ENCODE results near the gene LRTM1.

Gene LRTM1

DNA sequence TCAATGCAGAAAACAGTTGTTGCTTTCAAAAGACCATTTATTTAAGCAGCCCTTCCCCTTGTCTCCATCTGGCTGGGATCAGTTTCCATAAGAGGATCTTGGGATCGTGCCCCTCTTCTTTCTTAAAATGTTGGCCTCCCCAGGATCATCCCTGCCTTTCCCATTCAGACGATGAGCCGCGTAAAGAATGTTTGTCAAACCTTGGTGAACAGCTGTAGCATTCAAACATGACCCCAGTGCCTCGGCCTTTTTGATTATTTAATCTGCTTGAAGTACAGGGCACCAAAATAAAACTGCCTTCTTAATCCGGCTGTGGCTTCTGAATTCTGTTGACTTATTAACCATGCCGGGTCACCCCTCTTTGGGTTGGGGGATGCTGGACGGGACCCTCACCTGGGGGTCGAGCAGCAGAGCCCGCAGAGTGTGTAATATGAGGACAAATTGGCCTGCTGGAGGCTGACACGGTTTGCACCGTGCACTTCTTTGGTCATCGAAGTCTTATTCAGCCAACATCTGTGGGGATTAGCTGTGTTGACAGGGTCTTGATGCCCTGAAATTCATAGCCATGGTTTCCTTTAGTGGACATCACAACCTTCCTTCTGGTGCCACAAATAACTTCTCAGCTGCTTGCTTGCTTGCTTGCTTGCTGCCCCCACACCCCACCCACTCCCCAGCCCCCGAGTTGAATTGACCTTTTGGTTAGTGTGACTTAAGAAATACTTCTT, at the start of gene LRTM1:
Gene LRTM1, minus strand, starts transcription at position 14 of the 725 bp plus-strand sequence. CDS start 148 bp downstream, outside the sequence.
- no peak for DNase-seq (ENCODE audit: low read depth in 1 of 2, low spot score in 1 of 2)

DNA sequence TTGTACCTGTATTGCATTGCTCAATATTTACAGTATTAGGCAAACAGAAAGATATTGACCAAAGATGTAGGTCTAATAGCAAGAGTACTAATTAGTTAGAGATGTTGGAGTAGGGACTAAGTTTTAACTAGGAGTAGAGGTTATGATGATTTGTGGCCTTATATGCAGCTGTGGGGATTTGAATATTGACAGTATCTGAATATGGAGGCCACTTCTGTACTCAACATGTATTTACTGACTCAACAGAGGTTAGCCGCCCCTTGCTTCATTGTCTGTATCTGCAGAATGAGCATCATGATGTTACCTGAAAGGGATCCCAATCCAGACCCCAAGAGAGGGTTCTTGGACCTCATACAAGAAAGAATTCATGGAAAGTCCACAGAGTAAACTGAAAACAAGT, 49.6 kb upstream of the LRTM1 start:
- no peak for DNase-seq (ENCODE audit: low read depth in 1 of 2, low spot score in 1 of 2)

DNA sequence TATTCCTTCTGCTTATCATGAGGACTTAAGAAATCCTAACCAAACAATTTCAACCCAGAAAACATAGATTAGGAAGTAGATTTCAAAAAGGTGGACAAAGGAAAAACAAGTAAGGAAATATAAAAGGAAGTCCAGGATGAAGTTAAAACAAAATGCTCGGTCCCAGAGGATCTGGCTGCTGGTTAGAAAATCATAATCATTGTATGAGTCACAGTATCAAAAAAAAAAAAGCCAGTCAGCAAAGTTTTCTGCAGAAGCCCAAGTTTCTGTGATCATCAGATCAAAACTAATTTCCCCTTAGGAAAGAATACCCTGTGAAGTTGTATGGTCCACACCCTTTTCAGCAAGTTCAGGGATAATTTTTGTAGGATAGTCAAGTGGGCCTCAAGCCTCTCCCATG, 43.0 kb upstream of the LRTM1 start:
- no peak for DNase-seq (ENCODE audit: low read depth in 1 of 2, low spot score in 1 of 2)

DNA sequence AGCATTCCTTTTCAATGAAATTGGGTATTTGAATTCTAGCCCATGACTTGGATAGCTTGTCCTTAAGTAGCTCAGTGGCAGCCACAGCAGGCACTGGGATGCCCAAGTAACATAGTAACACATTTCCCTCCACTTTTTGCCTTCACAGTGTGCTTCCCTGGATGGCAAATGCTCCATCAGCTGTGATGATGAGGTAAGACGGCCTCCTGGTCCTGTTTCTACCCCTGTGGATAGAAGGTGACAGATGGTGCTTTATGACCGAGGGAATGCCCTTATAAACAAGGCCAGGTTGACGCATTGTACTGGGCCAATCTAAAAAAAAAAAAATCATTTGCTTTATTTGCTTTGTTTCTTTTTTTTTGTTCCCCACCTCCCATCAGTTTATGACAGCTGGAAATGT, 41.8 kb upstream of the LRTM1 start:
- DNase-seq (ENCODE audit: low read depth in 1 of 2, low spot score in 1 of 2), result no peak

DNA sequence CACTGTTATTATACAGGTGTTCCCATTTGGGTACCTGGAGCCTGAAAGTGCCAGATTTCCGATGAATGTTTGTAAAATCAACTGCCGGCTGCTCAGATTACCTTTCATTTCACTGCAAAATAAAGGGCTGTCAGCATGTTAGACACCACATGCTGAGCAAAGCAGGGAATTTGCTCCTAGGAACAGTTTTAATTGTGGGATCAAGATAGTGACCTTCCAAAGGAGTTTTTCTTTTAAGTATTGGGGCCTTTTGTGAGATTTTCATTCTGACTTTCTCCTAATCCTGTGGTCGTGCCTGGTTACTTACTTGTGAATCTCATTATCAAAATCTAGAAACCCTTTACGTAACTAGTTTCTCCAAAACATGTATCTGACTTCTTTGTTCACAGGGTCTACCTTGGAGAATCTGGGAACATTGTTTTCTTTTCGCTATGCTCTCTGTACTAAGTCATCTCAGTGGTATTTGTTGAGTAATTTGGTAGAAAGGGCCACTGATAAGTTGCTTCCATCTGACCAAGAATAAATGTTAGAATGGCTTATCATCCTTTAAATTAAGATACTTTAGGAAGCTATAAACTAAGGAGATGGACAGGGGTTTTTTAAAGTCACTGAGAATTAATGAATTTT, 40.8 kb upstream of the LRTM1 start:
- no peak for DNase-seq (ENCODE audit: low read depth in 1 of 2, low spot score in 1 of 2)

DNA sequence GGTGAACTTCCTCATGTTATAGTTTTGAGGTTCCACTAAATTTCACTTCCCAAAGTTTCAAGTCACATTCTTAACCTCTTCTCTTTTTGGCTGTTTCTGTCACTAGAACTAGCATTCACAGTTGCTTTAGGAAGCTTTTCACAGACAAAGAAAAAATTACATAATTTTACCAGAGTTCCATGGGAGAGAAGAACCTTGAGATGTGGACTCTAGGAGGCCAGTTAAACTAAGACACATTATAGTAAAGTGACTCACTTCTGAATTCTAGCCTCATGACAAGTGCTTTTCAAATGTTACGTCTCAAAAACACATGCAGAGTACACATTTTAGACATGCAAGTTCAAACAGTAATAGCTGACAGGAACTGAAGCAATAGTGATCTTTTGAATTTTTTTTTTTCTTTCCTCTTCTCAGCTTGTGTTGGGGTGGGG, 39.9 kb upstream of the LRTM1 start:
- no peak for DNase-seq (ENCODE audit: low read depth in 1 of 2, low spot score in 1 of 2)

DNA sequence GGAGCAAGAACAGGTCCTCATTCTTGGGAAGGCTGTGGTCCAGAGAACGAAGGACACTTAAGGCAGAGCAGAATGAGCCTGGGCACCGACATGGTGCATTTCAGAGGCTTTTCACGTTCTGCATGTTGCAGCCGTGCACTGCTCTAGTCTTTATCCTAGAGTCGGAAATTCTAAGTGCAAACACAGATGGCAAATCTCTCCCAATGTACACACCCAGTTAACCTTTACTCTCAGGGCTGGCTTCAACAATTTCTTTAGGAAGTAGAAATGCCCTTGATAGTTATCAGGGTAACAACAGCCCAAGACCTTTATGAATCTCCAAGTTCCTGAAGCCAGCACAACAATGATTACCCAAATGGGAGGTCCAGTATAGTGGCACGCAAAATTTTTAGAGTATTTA, 39.1 kb upstream of the LRTM1 start:
- DNase-seq (ENCODE audit: low read depth in 1 of 2, low spot score in 1 of 2), result no peak

DNA sequence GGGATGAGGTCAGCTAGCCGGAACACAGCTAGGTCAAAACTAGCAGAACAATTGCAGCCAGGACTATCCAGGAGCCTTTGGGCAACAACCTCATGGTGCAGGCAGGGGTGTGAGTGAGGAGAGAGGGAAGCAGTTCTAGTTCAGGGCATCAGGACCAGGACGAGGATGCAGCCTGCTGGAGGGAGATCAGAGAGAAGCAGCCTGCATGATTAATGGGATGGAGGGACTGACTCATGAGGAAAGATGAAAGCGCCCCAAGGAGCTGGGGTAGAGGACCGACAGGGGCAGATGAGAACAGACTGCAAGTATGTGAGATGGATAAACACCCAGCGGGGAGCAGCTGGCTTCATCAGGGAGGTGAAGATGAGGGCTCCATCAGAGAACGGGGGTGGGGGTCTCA, 37.9 kb upstream of the LRTM1 start:
- no peak for DNase-seq (ENCODE audit: low read depth in 1 of 2, low spot score in 1 of 2)

DNA sequence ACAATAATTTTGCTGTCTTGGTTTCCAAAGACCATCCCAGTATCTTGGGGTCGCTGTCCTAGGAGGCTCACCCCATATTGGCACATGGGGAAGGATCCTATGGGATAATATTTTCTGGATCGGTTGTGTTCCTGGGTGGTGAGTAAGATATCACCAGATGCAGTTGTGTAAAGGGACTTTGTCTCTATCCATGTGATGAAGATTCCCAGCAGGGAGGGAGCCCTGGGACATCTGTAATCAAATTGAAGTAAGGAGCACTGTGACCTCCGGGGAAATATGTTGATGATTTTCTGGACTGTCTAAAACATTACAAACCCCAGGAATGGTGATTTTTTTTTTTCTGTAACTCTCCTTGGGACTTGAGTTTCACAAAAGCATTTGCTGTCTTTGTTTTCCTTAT, 36.2 kb upstream of the LRTM1 start:
- DNase-seq (ENCODE audit: low read depth in 1 of 2, low spot score in 1 of 2), result no peak

DNA sequence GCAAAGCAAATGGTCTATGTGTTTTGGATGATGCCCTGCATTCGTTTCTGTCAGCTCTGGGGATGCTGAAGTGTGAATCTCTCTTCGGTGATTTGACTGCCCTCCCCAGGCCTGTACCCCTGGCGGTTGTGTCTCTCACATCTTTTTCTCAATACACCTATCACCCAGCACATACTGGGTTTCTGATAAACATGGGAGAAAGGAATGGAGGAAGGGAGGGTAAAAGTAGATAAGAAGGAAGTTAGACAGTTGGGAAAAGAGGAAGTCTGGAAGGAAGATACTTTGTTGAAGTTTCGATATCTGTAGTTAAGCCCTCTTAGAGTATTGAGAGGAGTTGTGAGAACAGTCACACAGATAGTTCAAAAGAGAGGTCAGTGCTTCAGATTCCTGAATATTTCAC, 35.8 kb upstream of the LRTM1 start:
- DNase-seq (ENCODE audit: low read depth in 1 of 2, low spot score in 1 of 2), result no peak

DNA sequence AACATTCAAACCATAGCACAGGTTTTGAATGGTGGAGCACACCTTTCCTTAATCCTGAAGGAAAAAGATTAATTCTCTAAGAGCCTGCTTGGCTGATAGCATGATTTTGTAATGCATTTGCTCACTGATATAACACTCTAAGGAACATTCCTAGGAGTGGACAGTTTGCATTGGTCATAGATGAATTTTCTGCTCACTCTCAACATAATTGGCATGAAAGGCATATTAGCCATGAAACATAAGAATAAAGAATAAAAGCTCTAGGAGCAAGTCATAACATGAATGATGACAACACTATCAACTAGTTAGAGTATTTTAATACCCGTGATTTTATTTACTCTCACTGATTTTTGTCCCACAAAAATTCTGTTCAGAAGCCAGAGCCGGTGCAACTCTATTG, 34.3 kb upstream of the LRTM1 start:
- DNase-seq (ENCODE audit: low read depth in 1 of 2, low spot score in 1 of 2), result no peak

DNA sequence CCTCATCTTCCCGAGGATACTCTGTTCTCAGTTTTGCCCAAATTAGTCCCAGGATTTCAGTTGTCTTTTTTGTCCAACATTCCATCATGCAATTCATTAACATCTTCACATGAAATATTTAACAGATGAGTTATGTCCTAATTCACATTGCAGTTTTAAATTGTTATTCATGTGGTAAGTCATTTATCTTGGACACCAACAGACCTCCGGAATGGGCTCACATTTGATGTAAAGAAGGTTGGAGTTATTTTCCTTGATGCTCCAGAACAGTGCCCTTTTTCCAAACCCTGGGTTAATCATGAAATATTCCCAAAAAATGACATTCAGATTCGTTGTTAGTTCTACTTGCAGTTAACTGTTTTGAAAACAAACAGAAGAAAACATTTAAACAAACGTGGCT, 32.8 kb upstream of the LRTM1 start:
- no peak for DNase-seq (ENCODE audit: low read depth in 1 of 2, low spot score in 1 of 2)

DNA sequence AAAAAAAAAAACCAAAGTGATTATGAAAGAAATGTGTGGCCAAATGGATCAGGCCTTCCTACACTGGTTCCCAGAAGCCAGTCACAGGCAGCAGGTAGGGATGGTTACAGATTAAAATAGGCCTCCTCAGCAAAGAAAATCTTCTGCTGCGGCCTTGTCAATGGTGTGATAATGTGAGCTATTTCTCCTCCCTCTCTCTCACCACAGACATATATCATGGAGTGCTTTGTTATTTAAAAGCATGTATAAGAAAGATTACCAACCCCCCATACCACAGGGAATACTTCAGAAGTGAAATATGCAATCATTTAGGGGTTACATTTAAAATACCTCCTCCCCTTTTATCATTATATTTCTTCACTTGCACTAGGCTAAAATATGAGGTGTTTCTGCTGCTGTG, 32.2 kb upstream of the LRTM1 start:
- DNase-seq (ENCODE audit: low read depth in 1 of 2, low spot score in 1 of 2), result no peak

DNA sequence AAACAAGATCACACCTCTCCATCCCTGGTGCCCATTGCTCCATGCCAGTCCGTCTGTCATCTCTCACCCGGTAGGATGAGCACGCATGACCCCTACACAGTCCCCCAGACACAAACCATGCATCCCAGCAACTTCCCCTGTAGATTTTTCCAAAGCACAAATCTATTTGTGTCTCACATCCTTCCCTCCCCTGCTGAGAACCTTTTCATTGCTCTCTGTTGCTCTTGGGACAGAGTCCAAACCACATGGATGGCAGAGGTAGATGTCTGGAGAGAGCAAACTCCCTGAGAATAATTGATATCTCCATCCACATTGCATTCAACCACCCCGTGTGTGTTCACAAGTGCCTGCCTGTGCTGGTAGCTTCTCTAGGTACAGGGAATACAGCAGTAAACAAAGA, 29.9 kb upstream of the LRTM1 start:
- no peak for DNase-seq (ENCODE audit: low read depth in 1 of 2, low spot score in 1 of 2)

DNA sequence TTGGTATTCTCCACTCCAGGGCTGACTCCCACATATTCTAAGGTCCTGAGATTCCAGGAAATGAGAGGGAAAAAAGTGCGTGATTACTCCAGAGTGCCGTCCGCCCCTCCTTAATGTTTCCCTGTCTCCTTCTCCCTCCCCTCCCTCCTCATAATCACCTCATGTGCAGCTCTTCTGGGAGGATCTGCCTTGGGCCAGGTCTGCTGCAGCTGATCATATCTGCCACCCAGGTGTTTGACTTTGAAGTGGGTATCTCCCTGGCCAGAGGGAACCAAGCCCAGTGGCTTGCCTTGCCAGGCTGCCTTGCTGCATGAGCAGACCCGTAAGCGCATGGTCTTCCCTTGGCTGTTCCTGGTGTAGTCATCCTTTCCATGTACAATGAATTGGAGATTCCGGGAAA, 28.1 kb upstream of the LRTM1 start:
- DNase-seq (ENCODE audit: low read depth in 1 of 2, low spot score in 1 of 2), result no peak

DNA sequence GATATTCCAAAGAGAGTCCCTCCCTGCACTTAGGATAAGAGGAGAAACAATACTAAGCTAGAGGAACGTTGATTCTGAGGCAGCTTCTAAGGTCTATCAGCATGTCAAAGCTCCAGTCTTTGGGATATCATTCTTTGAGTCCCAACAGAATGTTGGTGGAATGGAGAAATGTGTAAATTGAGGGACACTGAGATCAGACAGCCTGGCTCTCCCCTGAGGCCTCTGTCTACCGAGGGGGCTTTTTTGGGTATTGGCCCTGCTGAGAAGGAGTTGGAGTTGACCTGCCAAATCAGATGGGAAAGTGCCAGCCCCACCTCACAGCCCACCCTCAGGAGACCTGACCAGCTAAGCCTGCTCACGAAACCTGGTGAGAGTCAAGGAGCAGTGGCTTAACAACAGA, 27.6 kb upstream of the LRTM1 start:
- DNase-seq (ENCODE audit: low read depth in 1 of 2, low spot score in 1 of 2), result no peak

DNA sequence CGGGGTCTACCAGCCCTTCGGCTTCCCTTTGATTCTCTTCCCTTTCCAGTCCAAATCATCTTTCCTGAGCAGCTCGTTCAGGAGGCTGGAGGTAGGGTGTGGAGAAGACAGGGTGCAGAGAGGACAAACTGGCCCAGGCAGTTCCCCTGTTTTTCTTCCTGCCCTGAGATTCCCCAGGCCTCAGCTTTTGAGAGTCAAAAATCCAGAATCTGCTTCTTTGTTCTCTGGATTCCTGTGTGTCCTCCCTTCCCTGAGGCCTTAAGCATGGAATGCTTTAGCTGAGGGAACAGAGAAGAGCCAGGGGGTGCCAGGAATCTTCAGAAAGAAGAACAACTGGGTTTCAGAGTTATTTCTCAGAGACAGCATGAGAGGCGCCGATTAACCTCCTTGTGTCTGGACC, 26.7 kb upstream of the LRTM1 start:
- DNase-seq (ENCODE audit: low read depth in 1 of 2, low spot score in 1 of 2), result no peak

DNA sequence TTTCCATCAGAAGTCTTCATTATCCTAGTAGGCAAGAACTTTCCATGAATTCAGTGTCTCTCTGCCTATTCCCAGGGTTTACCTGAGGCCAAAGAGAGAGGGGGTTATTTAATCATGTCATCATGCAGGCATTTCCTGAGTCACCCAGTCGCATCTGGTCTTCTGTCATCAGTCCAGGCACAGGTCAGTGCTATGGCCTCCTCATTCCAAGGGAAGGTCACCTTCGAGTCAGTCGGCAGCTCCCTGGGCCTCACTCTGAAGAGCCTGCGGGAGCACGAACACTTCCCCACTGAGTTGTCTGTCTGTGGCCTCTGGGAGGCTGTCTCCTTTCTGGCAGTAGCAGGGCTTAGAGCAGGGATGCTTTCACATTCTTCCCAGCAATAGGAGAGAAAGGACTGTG, 26.2 kb upstream of the LRTM1 start:
- no peak for DNase-seq (ENCODE audit: low read depth in 1 of 2, low spot score in 1 of 2)

DNA sequence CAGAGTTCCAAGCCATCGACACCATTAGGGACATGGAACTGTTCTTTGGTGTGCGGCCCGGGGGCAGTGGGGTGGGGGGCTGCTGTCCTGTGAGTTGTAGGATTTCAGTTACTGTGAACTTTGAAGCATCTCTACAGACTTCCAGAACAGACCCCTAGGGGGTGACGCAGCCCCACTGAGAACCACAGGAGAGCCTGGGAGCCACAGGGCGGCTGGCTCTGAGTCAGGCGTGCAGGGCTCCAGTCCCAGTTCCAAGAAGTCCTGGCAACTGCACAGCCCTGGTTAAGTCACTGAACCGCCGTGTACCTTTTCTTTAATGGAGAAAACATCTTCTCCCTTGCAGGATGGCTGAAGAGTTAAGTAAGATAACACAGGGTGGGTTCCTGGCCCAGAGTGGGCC, 23.5 kb upstream of the LRTM1 start:
- no peak for DNase-seq (ENCODE audit: low read depth in 1 of 2, low spot score in 1 of 2)

DNA sequence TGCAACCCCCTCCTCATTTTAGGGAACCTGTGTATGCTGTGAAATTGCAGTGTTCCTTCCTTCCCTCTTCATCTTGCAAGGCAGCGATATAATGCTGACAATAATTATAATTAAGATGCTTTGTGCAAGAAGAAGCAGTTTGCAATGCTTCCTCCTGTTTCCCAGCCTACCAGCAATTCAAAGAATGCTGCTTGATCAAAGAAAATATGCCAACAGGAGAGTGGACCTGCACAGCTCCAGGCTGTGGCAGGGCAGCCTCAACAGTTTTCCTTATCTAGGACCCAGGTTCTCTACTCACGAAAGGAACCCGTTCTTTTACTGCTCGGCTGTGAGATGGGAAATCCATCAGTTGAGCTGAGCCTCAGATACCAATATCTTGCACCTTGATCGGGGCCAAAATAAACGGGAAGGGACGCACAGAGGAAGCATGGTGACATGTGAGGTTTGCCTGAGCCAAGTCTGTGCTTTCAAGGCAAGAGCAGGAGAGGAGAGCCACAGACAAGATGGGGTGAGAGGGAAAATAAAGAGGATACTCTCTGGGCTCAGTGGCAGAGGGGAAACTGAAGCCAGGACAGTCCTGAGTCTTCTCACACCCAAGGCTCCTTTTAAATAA, 22.6 kb upstream of the LRTM1 start:
- DNase-seq (ENCODE audit: low read depth in 1 of 2, low spot score in 1 of 2), result no peak

DNA sequence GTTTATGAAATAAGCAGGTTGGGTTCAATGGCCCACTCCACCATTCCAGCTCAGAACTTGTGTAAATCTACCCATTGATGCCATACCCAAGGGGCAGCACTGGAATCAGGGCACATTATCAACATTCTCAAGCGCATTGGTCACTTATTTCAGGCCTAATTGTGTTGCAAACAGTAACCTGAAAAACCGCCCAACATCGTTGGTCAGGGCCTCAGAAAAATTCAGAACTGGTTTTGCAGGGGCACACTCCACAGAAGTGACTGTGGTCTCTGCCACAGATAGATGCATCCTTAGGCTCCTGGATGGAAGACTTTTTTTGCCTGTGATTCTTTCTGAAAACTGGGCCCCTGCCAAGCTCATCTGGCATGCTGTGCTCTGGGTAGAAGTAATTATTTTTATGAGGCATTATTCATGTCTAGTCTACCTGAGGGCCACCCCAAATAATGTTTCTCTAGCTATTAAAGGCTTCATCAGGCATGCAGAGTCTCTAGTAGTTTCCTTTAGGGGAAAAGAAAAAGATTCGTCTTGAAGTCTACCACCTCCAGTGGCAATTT, 21.7 kb upstream of the LRTM1 start:
- no peak for DNase-seq (ENCODE audit: low read depth in 1 of 2, low spot score in 1 of 2)

DNA sequence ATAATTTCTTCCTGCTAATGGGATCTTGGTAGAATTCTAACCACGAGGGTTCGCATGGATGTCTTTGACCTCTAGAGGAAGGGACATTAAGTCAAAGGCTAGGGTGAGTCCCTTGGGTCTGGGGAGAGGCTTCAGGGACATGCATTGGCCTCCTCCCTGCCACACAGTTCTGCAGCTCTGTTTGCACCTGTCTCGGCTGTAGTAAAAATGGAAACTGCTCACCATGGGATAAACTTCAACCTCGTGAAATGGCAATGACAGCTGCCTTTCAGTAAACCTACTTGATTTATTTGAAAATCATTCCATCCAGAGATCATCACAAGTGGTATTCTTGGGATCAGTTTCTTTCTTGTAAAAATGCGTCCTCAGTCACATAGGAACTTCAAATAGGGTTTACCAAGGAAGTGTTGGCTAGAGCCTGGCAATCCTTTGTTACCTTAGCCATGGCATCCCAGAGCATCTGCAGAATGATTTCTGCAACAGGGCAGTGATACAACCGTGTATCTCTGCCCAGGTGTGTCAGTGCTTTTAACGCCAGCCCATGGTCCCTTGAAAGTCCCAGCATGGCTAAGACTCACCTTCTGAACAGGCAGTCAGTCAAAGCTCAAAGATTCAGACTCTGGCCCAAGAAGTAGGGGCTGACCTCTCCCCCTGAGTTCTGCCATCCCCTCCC, 14.0 kb upstream of the LRTM1 start:
- no peak for DNase-seq (ENCODE audit: low read depth in 1 of 2, low spot score in 1 of 2)
